HG03135 (cell line): ENCODE results near the gene MET.

ENCODE experiments used
- ATAC-seq: cut with Tn5 transposase; IDR thresholded peaks from one replicate; pipeline ENCODE4 v1.9.1; 2021; ENCODE audit warnings: mild to moderate bottlenecking, moderate library complexity; ENCODE audit not compliant: unreplicated experiment

Gene MET

GRCh38 chr7:116726149-116726548 lies 54.2 kb downstream of the MET start:
- no peak for ATAC-seq

DNA sequence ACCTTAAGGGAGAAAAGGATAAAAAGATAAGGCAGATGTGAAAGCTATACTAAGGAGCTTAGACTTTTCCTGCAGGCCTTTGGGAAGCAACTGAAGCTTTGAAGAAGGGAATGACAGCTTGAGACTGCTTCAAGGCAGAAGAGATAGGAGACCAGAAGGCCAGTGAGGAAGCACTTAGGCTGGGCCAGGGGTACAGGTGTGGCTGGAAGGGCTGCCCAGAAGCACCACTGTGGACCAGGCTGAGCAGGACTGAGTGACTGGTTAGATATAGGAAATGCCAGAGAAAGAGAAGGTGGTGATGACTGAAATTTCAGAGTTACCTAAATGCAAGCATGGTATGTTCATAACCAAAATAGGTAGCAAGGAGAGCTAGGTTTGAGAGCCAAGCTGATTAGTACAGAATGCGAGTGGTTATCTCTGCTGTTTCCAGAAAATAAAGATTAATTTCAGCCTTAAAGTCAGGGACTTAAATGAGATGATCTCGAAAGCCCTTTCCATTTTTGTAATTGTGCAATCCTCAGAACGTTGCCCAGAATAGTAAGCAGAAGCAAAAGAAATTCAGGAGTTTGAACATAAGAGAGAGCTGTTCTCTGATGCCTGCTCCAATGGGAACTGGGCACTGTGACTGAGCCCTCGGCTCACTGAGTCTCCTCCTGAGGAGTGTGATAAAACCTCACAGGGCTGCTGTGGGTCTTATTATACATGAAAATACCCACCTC lies 54.9 kb downstream of the MET start:
- no peak for ATAC-seq

- ATAC-seq = no peak
These were observed 55.5 kb downstream of the MET start for GRCh38 chr7:116727432-116728009.

DNA sequence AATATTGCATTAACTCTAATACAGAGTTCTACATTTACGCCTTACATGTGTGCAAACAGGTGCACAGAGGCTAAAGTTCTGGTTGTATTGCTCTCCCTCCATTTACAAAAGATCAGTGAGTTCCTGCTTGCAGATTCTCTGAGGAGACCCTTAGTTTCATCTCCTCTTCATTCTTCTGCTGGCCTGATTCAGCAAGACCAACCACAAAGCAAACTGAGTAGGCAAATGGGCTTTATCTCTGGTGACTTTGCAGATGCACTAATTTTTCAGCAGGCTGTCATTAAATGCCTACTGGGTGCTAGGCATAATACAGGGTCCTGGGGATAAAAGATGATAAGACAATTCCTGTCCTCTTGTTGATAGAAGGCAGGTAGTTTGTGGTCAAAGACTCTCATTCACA lies 56.4 kb downstream of the MET start:
- ATAC-seq = no peak

DNA sequence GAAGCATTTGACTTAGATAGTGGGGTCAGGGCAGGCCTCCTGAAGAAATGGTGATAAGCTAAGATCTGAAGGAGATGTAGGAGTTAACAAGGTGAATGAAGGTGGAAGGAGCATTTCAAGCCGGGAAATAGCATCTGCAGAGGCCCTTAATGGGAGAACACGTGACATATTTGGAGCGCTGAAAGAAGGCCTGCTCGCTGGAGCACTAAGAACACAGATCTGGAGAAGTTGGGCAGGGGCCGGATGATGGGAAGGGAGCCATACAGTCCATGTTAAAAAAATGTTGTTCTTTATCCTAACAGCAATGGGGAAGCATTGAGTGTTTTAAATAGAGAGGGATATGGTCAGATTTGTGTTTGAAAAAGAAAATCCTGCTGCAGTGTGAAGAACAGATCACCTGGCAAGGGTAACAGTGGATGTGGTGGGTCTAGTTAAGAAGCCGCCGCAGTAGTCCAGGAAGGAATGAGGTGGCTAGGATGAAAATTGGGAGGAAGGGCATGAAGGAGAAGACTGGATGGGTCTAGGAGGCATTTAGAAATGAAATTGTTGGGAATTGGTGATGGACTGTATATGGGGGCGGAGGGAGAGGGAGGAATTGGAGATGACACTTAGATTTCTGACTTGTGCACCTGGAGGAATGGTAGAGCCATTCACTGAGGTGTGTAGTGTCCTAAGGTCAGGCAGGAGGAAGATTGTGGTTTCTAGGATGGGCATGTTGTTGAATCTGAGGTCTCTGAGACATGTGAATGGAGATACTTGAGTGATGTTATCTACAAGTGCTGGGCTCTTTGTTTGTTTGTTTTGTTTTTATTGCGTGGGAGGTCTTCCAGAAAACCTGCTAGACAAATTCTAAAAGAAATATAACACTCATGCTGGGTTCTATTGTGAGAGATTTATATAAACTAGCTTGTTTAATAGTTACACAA lies 58.4 kb downstream of the MET start:
- ATAC-seq = no peak

DNA sequence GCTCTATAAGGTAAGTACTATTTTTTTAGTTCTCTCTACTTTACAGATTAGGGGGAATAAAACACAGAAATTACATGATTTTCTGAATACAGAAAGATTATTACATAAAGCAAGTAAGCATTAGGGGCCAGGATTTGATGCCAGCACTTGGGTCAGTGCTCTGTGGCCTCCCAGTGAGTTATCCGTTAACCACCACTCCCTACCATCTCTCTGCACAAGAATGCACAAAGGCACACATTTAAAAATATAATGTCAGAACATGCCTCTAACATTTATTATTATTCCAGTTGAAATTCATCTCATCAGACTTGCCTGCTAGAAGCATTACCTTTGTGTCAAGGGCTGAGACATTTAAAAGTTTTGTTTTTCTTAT lies 59.0 kb downstream of the MET start:
- ATAC-seq = no peak

GRCh38 chr7:116731445-116732335 lies 59.7 kb downstream of the MET start:
- ATAC-seq = no peak

- ATAC-seq = no peak
These were observed 61.0 kb downstream of the MET start for GRCh38 chr7:116732788-116733694.

- no peak for ATAC-seq
These were observed 62.1 kb downstream of the MET start for GRCh38 chr7:116733924-116734580.

DNA sequence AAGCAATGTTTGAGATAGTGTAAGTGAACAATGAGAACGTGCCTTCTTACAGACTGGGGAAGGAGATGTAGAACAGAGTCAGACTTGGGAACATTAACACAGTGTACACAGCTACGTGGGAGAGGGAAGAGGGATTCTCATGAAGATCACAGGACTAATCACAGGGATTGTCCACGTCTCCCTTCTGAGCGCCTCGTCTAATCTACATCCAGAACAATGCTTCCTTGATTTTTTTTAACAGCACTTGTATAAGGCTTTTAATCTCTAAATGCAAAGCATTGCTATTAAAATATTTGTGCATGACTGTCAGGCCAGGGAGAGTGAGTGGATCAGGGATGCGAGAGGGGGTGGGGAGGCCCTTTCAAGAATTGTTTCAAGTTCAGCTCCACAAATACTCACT lies 62.7 kb downstream of the MET start:
- no peak for ATAC-seq

DNA sequence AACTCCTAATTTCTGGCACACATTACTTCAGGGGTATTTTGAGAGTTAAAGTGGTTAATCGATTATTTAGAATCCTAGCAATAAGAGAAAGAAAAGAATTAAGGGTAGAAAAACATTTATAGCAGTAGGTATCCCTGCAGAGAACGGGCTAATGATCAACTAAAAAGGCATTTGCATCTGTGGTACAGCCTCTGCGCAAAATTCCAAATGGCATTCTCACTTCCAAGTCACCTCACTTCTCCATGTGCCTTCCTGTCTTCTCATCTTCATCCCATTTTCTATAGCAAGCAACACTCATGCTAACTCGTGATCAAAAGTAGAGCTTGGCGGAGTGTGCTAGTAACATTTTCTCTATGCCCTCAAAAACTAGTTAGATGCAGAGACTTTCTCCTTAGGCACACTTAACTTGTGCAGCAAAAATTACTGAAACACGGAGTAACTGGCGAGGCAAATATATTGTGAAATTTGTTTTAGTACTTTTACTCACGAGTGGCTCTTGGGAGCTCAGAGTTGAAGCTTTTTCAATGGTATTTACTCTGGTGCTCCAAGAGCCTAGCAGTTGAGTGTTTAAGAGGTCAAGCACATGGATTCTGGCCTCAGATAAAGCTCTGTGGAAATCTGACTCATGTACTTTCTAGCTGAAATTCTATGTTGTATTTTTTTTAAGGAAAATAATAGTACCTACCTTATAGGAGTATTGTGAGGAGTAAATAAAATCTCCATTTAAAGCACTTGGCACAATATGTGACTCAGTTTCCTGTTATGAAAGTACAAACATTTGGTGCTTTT lies 65.1 kb downstream of the MET start:
- no peak for ATAC-seq

DNA sequence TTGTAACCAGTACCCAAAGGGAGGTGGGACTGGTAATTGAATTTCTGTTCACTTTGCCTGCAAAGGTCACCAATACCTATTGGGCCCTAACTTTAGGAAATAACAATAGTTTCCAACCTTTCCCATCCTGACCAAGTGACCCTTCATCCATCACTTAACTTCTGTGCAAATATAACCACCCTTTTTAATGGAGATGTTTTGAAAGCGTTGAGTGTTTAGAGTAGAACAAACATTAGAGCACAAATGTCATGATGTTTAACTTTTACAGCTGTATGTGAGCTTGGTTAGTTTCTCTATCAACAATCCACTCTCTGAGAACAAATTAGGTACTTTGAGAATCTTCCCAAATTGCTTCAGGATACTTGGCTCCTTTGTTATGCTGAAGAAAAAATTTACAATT lies 66.4 kb downstream of the MET start:
- ATAC-seq = no peak

DNA sequence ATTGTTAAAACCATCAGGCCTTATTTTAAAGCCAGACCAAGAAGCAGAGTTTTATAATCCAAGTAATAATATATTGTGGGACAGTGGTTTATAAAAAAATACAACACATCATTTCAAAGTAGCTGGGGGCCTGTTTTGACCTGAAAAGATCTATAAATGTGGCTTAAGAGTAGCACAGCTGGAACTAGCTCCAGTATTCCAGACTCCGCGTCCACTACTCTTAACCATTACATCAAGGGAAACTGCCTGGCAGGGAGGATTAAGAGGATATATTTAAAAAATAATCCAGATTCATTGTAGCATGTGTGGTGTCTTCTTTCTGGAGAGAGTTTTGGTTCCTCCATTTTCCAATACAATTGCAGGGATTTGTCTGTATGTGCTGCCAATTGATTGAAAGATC lies 67.3 kb downstream of the MET start:
- ATAC-seq = no peak

- ATAC-seq = no peak
These were observed 68.2 kb downstream of the MET start for GRCh38 chr7:116740231-116740630.

- no peak for ATAC-seq
These were observed 68.9 kb downstream of the MET start for GRCh38 chr7:116740755-116741462.

- ATAC-seq = no peak
These were observed 69.8 kb downstream of the MET start for GRCh38 chr7:116741625-116742316.

DNA sequence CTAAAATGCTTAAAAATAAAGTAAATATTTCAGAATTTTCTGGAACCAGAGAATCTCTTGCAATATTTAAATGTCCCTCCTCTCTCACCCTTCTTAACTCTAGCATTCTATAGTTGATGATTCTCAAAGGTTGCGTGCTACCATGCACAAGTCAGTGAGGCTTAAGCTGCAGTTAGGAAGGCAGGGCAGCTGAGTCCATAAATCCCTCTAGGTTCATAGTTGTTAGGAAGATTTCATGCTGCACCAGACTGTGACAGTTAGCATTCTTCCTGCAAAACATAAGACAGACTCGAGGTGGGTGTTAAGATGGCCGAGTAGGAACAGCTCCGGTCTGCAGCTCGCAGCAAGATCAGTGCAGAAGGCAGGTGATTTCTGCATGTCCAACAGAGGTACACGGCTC lies 70.6 kb downstream of the MET start:
- ATAC-seq = no peak
